ENCODE measurements around the gene PIP4K2A.

The PIP4K2A gene

GRCh38 chr10:22690614-22691431 lies 23.6 kb downstream of the PIP4K2A start:
- no peak for DNase-seq

GRCh38 chr10:22690158-22690557 lies 24.2 kb downstream of the PIP4K2A start:
- DNase-seq: no peak

- no peak for DNase-seq
Observed at GRCh38 chr10:22686347-22686746, 28.0 kb downstream of the PIP4K2A start.

- no peak for DNase-seq
Observed at GRCh38 chr10:22685926-22686325, 28.5 kb downstream of the PIP4K2A start.

- no peak for DNase-seq
Observed at GRCh38 chr10:22684699-22685098, 29.7 kb downstream of the PIP4K2A start.

GRCh38 chr10:22683140-22683389 lies 31.3 kb downstream of the PIP4K2A start:
- no peak for DNase-seq

GRCh38 chr10:22682237-22683139 lies 31.9 kb downstream of the PIP4K2A start:
- peak in 1 of 2 experiments; percentile 25 for DNase-seq

- DNase-seq: peak in 1 of 2 experiments; percentile 45
Observed at GRCh38 chr10:22681783-22682183, 32.6 kb downstream of the PIP4K2A start.

GRCh38 chr10:22681301-22681700 lies 33.1 kb downstream of the PIP4K2A start:
- no peak for DNase-seq

GRCh38 chr10:22679608-22680007 lies 34.8 kb downstream of the PIP4K2A start:
- no peak for DNase-seq

GRCh38 chr10:22677333-22677732 lies 37.0 kb downstream of the PIP4K2A start:
- DNase-seq: no peak

- no peak for DNase-seq
Observed at GRCh38 chr10:22676435-22676834, 37.9 kb downstream of the PIP4K2A start.

GRCh38 chr10:22674573-22674930 lies 39.8 kb downstream of the PIP4K2A start:
- no peak for DNase-seq

- DNase-seq: no peak
Observed at GRCh38 chr10:22673785-22674572, 40.4 kb downstream of the PIP4K2A start.

- DNase-seq: no peak
Observed at GRCh38 chr10:22673091-22673392, 41.3 kb downstream of the PIP4K2A start.

- DNase-seq: no peak
Observed at GRCh38 chr10:22672319-22673090, 41.9 kb downstream of the PIP4K2A start.

- DNase-seq: no peak
Observed at GRCh38 chr10:22670788-22671187, 43.6 kb downstream of the PIP4K2A start.

GRCh38 chr10:22669163-22669711 lies 45.1 kb downstream of the PIP4K2A start:
- no peak for DNase-seq

GRCh38 chr10:22667093-22667480 lies 47.3 kb downstream of the PIP4K2A start:
- no peak for DNase-seq

- no peak for DNase-seq
Observed at GRCh38 chr10:22666287-22667092, 47.9 kb downstream of the PIP4K2A start.

- no peak for DNase-seq
Observed at GRCh38 chr10:22665329-22665728, 49.0 kb downstream of the PIP4K2A start.
